ENCODE results near the gene CACNA1S. TPM values are rescaled to one million over a fixed set of nuclear protein-coding genes. Genes with fewer than 3 reads are reported as not detected.
A peak's percentile ranks its signal among the peaks of the same experiment; 100 is the strongest.

The CACNA1S gene
- total and polyA plus RNA-seq, 2 experiments from 2014 or later, result not detected

GRCh38 chr1:201023920-201024624 is 88.2 kb downstream of the CACNA1S start:
- Histone ChIP-seq H3K9me2 (replicated peaks; ENCODE audit: insufficient read depth) (no peaks in the 10 kb centered on the region), H3K4me2 (peak overlapping the region; percentile 100), H3K27me3 (peaks cover 11% of the 10 kb centered on the region), H4K20me1 (ENCODE audit: insufficient read depth, poor library complexity, severe bottlenecking) (no peaks in the 10 kb centered on the region), H3K79me2 (no peaks in the 10 kb centered on the region), H3K4me3 (no peak overlapping the region), H3K36me3 (replicated peaks; ENCODE audit: insufficient read depth, low read depth) (no peaks in the 10 kb centered on the region), H3K9me3 (ENCODE audit: low read depth) (no peaks in the 10 kb centered on the region), H3K4me1 (ENCODE audit: insufficient read depth) (peaks cover 8% of the 10 kb centered on the region), H3K27ac (no peak overlapping the region), H2AFZ (no peak overlapping the region)
- WGBS (ENCODE audit: low lambda C conversion rate, missing lambda C conversion rate), result 36% methylated on average over 17 of the region's 17 CpGs
- TF ChIP-seq CTCF (IDR thresholded peaks at IDR 0.05; ENCODE audit: poor library complexity) (no peak), EZH2 (IDR thresholded peaks at IDR 0.05; ENCODE audit: borderline replicate concordance) (no peak), EZH2phosphoT487 (IDR thresholded peaks at IDR 0.05; ENCODE audit: low read depth, severe bottlenecking, unreplicated experiment) (no peak)
- no peak for DNase-seq (ENCODE audit: low spot score)

- Histone ChIP-seq H3K79me2 (no peaks in the 10 kb centered on the region), H3K4me2 (peak within 1 kb of the TSS; percentile 100), H3K4me3 (peak within 1 kb of the TSS; percentile 52), H4K20me1 (ENCODE audit: insufficient read depth, poor library complexity, severe bottlenecking) (no peaks in the 10 kb centered on the region), H3K36me3 (replicated peaks; ENCODE audit: insufficient read depth, low read depth) (no peaks in the 10 kb centered on the region), H3K9me3 (ENCODE audit: low read depth) (no peaks in the 10 kb centered on the region), H3K9me2 (replicated peaks; ENCODE audit: insufficient read depth) (no peaks in the 10 kb centered on the region), H2AFZ (peak within 1 kb of the TSS; percentile 83), H3K27ac (no peak within 1 kb of the TSS), H3K27me3 (peaks cover 11% of the 10 kb centered on the region), H3K4me1 (ENCODE audit: insufficient read depth) (peaks cover 8% of the 10 kb centered on the region)
- no peak for TF ChIP-seq CTCF (IDR thresholded peaks at IDR 0.05; ENCODE audit: poor library complexity)
- no peak for TF ChIP-seq EZH2 (IDR thresholded peaks at IDR 0.05; ENCODE audit: borderline replicate concordance)
- no peak for TF ChIP-seq EZH2phosphoT487 (IDR thresholded peaks at IDR 0.05; ENCODE audit: low read depth, severe bottlenecking, unreplicated experiment)
- WGBS (ENCODE audit: low lambda C conversion rate, missing lambda C conversion rate), result 3% methylated on average over 6 of the region's 53 CpGs
- peak; percentile 90 for DNase-seq (ENCODE audit: low spot score)
Observed at GRCh38 chr1:201023517-201023902, 88.7 kb downstream of the CACNA1S start, which contains the start of gene KIF21B. KIF21B (minus strand) TSS chr1:201023714; CDS start chr1:201023383, 331 bp downstream.

- no peaks in the 10 kb centered on the region for H3K9me2 ChIP-seq (replicated peaks; ENCODE audit: insufficient read depth)
- DNase-seq (ENCODE audit: low spot score), result no peak
- no peaks in the 10 kb centered on the region for H3K79me2 ChIP-seq
- H3K27me3 ChIP-seq, result peaks cover 11% of the 10 kb centered on the region
- 11% methylated on average over 31 of the region's 56 CpGs for WGBS (ENCODE audit: low lambda C conversion rate, missing lambda C conversion rate)
- no peaks in the 10 kb centered on the region for H4K20me1 ChIP-seq (ENCODE audit: insufficient read depth, poor library complexity, severe bottlenecking)
- peak overlapping the region; percentile 52 for H3K4me3 ChIP-seq
- H3K27ac ChIP-seq, result no peak overlapping the region
- H3K4me1 ChIP-seq (ENCODE audit: insufficient read depth), result peaks cover 8% of the 10 kb centered on the region
- peak overlapping the region; percentile 83 for H2AFZ ChIP-seq
- no peaks in the 10 kb centered on the region for H3K36me3 ChIP-seq (replicated peaks; ENCODE audit: insufficient read depth, low read depth)
- H3K9me3 ChIP-seq (ENCODE audit: low read depth), result no peaks in the 10 kb centered on the region
- TF ChIP-seq CTCF (IDR thresholded peaks at IDR 0.05; ENCODE audit: poor library complexity) (peak; percentile 16), EZH2phosphoT487 (IDR thresholded peaks at IDR 0.05; ENCODE audit: low read depth, severe bottlenecking, unreplicated experiment) (no peak)
- H3K4me2 ChIP-seq, result peak overlapping the region; percentile 100
Observed at GRCh38 chr1:201022820-201023516, 89.3 kb downstream of the CACNA1S start.

Measured in hepatocyte (in vitro differentiated cells).